ENCODE data around the gene MTR. TPM values are rescaled to one million over a fixed set of nuclear protein-coding genes. Genes with fewer than 3 reads are reported as not detected.

Gene MTR
- total and polyA plus RNA-seq, 2 donors (not counting 1 experiment from before 2014, with no cell fraction given) = 9.9 to 49.1 TPM

DNA sequence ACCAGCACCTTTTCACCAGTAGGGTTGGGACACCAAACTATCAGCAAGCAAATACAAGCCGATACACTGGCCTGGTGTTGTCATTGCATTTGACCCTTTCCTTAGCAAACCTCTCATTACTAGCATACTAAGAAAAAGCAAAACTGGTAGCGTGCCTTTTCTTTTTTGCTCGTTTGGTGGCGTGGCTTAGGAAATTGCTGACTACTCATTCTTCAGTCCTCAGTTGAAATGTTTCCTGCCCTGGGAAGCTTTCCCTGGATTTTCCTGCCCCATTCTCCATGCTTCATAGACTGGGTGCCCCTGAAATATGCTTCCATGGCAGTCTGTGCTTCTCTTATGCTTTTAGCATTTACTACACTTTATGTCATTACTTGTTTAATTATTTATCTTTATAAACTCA, 42.0 kb downstream of the MTR start:
- no peaks in the 10 kb centered on the region for H3K27me3 Mint-ChIP-seq
- Histone ChIP-seq H3K36me3 (replicated peaks in 1 of 2; ENCODE audit: control extremely low read depth in 1 of 2, control insufficient read depth in 1 of 2, extremely low read depth in 1 of 2, insufficient read depth in 2 of 2, low read length in 1 of 2) (peaks cover 36 to 73% of the 10 kb centered on the region in 2 experiments), H3K4me1 (ENCODE audit: control insufficient read depth in 2 of 2, insufficient read depth in 2 of 2, low read length in 2 of 2) (no peaks in the 10 kb centered on the region), H3K79me2 (ENCODE audit: control insufficient read depth, insufficient read depth, low read length) (no peaks in the 10 kb centered on the region), H4K20me1 (ENCODE audit: control insufficient read depth, insufficient read depth, low read length, poor library complexity, severe bottlenecking) (no peaks in the 10 kb centered on the region), H3K9me3 (ENCODE audit: control extremely low read depth in 1 of 3, control insufficient read depth in 2 of 3, insufficient read depth in 1 of 3, low read length in 2 of 3) (no peaks in the 10 kb centered on the region), H3K4me3 (ENCODE audit: control extremely low read depth in 1 of 5, extremely low read depth in 1 of 5, insufficient read depth in 1 of 5, low read depth in 2 of 5, low read length in 4 of 5) (no peak overlapping the region), H3K27ac (ENCODE audit: low read length in 2 of 2) (no peak overlapping the region), H2AFZ (ENCODE audit: insufficient read depth, low read depth, low read length, poor library complexity, severe bottlenecking) (no peak overlapping the region), H3K9ac (ENCODE audit: low read length) (no peak overlapping the region), H3K27me3 (replicated peaks in 1 of 4; ENCODE audit: control extremely low read depth in 1 of 4, control insufficient read depth in 3 of 4, insufficient read depth in 4 of 4, low read length in 3 of 4) (no peaks in the 10 kb centered on the region), H3K4me2 (replicated peaks; ENCODE audit: low read depth, low read length, poor library complexity, severe bottlenecking) (no peak overlapping the region)
- no peaks in the 10 kb centered on the region for H3K4me1 Mint-ChIP-seq
- no peaks in the 10 kb centered on the region for H3K9me3 Mint-ChIP-seq (ENCODE audit: insufficient read depth)
- intact Hi-C loops (cut with micrococcal nuclease) = no loop called here
- ATAC-seq (ENCODE audit: low read depth) (no peak), DNase-seq (no peak)
- no peak overlapping the region for H3K4me3 Mint-ChIP-seq
- ChIA-PET POLR2A (interaction anchor here (0.6 kb wide), 1 partner anchor 24 kb away, joined by 8 read pairs; no protein-coding TSS in a partner anchor), CTCF (no interaction called here)
- no peak overlapping the region for H3K27ac Mint-ChIP-seq
- TF ChIP-seq, protein P1, sequence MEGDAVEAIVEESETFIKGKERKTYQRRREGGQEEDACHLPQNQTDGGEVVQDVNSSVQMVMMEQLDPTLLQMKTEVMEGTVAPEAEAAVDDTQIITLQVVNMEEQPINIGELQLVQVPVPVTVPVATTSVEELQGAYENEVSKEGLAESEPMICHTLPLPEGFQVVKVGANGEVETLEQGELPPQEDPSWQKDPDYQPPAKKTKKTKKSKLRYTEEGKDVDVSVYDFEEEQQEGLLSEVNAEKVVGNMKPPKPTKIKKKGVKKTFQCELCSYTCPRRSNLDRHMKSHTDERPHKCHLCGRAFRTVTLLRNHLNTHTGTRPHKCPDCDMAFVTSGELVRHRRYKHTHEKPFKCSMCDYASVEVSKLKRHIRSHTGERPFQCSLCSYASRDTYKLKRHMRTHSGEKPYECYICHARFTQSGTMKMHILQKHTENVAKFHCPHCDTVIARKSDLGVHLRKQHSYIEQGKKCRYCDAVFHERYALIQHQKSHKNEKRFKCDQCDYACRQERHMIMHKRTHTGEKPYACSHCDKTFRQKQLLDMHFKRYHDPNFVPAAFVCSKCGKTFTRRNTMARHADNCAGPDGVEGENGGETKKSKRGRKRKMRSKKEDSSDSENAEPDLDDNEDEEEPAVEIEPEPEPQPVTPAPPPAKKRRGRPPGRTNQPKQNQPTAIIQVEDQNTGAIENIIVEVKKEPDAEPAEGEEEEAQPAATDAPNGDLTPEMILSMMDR (IDR thresholded peaks at IDR 0.05) = no peak
- TF ChIP-seq EZH2 (IDR thresholded peaks at IDR 0.05; ENCODE audit: borderline replicate concordance, insufficient read depth, low read depth, low read length, poor library complexity, severe bottlenecking) = no peak
- WGBS (ENCODE audit: insufficient coverage) = 95% methylated on average over 4 of the region's 4 CpGs

DNA sequence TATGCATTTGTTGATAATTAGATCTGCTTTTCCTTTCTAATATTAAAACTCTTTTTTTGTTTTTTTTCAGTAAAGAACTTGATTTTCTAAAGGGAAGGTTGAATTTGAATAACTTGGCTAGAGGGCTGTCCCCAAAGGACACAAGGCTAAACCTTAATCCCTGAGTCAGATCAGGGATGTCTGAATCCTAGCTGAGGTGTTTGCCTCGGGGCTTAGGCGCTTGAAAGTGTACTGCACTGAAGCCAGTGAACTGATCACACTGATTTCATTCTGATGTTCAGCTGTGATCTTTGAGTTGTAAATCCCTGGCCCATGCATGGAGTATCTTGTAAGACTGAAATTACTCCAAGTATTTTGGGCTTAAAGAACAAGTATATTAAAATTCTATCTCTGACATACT, 42.8 kb downstream of the MTR start:
- TF ChIP-seq EZH2 (IDR thresholded peaks at IDR 0.05; ENCODE audit: borderline replicate concordance, insufficient read depth, low read depth, low read length, poor library complexity, severe bottlenecking) = no peak
- TF ChIP-seq, protein P1 (IDR thresholded peaks at IDR 0.05) = no peak
- ChIA-PET CTCF (interaction anchor here (1.4 kb wide), 1 partner anchor 14 kb away, joined by 3 read pairs; no protein-coding TSS in a partner anchor), POLR2A (no interaction called here)
- Mint-ChIP-seq H3K27me3 (no peaks in the 10 kb centered on the region), H3K4me1 (no peaks in the 10 kb centered on the region), H3K9me3 (ENCODE audit: insufficient read depth) (no peaks in the 10 kb centered on the region), H3K27ac (no peak overlapping the region), H3K4me3 (no peak overlapping the region)
- H3K4me3 ChIP-seq (ENCODE audit: control extremely low read depth in 1 of 5, extremely low read depth in 1 of 5, insufficient read depth in 1 of 5, low read depth in 2 of 5, low read length in 4 of 5) = no peak overlapping the region
- no peaks in the 10 kb centered on the region for H3K27me3 ChIP-seq (replicated peaks in 1 of 4; ENCODE audit: control extremely low read depth in 1 of 4, control insufficient read depth in 3 of 4, insufficient read depth in 4 of 4, low read length in 3 of 4)
- H3K27ac ChIP-seq (ENCODE audit: low read length in 2 of 2) = no peak overlapping the region
- no peaks in the 10 kb centered on the region for H4K20me1 ChIP-seq (ENCODE audit: control insufficient read depth, insufficient read depth, low read length, poor library complexity, severe bottlenecking)
- peaks cover 33 to 68% of the 10 kb centered on the region in 2 experiments for H3K36me3 ChIP-seq (replicated peaks in 1 of 2; ENCODE audit: control extremely low read depth in 1 of 2, control insufficient read depth in 1 of 2, extremely low read depth in 1 of 2, insufficient read depth in 2 of 2, low read length in 1 of 2)
- no peak for ATAC-seq (ENCODE audit: low read depth)
- H3K79me2 ChIP-seq (ENCODE audit: control insufficient read depth, insufficient read depth, low read length) = no peaks in the 10 kb centered on the region
- no peak overlapping the region for H2AFZ ChIP-seq (ENCODE audit: insufficient read depth, low read depth, low read length, poor library complexity, severe bottlenecking)
- H3K9me3 ChIP-seq (ENCODE audit: control extremely low read depth in 1 of 3, control insufficient read depth in 2 of 3, insufficient read depth in 1 of 3, low read length in 2 of 3) = no peaks in the 10 kb centered on the region
- WGBS (ENCODE audit: insufficient coverage) = 96% methylated on average over 2 of the region's 2 CpGs
- DNase-seq = no peak
- no peak overlapping the region for H3K9ac ChIP-seq (ENCODE audit: low read length)
- intact Hi-C loops (cut with micrococcal nuclease) = no loop called here
- H3K4me2 ChIP-seq (replicated peaks; ENCODE audit: low read depth, low read length, poor library complexity, severe bottlenecking) = no peak overlapping the region
- no peaks in the 10 kb centered on the region for H3K4me1 ChIP-seq (ENCODE audit: control insufficient read depth in 2 of 2, insufficient read depth in 2 of 2, low read length in 2 of 2)
